ENCODE data around the gene OR52D1. TPM values are rescaled to one million over a fixed set of nuclear protein-coding genes. Genes with fewer than 3 reads are reported as not detected.

Gene OR52D1
- total RNA-seq, 4 donors from 2014 or later, result not detected

- TF ChIP-seq POLR2AphosphoS5 (IDR thresholded peaks at IDR 0.05), result no peak
- TF ChIP-seq POLR2A (IDR thresholded peaks at IDR 0.05), result no peak
- no peak for TF ChIP-seq CTCF (IDR thresholded peaks at IDR 0.05)
- TF ChIP-seq EP300 (IDR thresholded peaks at IDR 0.05), result no peak
- Histone ChIP-seq H3K27me3 (no peaks in the 10 kb centered on the region), H3K36me3 (no peaks in the 10 kb centered on the region), H3K4me1 (no peaks in the 10 kb centered on the region), H3K27ac (no peak within 1 kb of the TSS), H3K9me3 (no peaks in the 10 kb centered on the region), H3K4me3 (no peak within 1 kb of the TSS)
- 64 to 88% methylated on average over 3 to 4 of the region's 4 CpGs for WGBS, 2 donors (ENCODE audit: low coverage in 1 of 2)
- no peak for ATAC-seq
These were observed 21.3 kb downstream of the OR52D1 start, which contains the start of gene UBQLN3 for GRCh38 chr11:5509803-5510202. Gene UBQLN3 (minus strand): TSS chr11:5509957. CDS start chr11:5509558, 399 bp downstream.

- no peak for ATAC-seq
- Histone ChIP-seq H3K4me1 (no peaks in the 10 kb centered on the region), H3K36me3 (no peaks in the 10 kb centered on the region), H3K27ac (no peak overlapping the region), H3K4me3 (no peak overlapping the region), H3K9me3 (no peaks in the 10 kb centered on the region), H3K27me3 (no peaks in the 10 kb centered on the region)
- TF ChIP-seq POLR2AphosphoS5 (IDR thresholded peaks at IDR 0.05), result no peak
These were observed 26.4 kb downstream of the OR52D1 start for GRCh38 chr11:5514841-5515240.

- Histone ChIP-seq H3K27ac (no peak within 1 kb of the TSS), H3K9me3 (no peaks in the 10 kb centered on the region), H3K4me3 (no peak within 1 kb of the TSS), H3K4me1 (no peaks in the 10 kb centered on the region), H3K36me3 (no peaks in the 10 kb centered on the region), H3K27me3 (no peaks in the 10 kb centered on the region)
- TF ChIP-seq POLR2A (IDR thresholded peaks at IDR 0.05) (no peak), EP300 (IDR thresholded peaks at IDR 0.05) (no peak), CTCF (IDR thresholded peaks at IDR 0.05) (no peak), POLR2AphosphoS5 (IDR thresholded peaks at IDR 0.05) (no peak)
- WGBS, 2 donors (ENCODE audit: low coverage in 1 of 2), result 92 to 100% methylated on average over 1 to 2 of the region's 2 CpGs
- ATAC-seq, result no peak
These were observed 28.1 kb downstream of the OR52D1 start, which contains the start of gene UBQLNL for GRCh38 chr11:5516599-5516998. Gene UBQLNL (minus strand): TSS chr11:5516699. CDS start chr11:5516441, 258 bp downstream.

GRCh38 chr11:5521540-5521939 is 33.1 kb downstream of the OR52D1 start:
- WGBS, 2 donors (ENCODE audit: low coverage in 1 of 2), result 98 to 100% methylated on average over 2 to 4 of the region's 4 CpGs
- no peak for ATAC-seq

GRCh38 chr11:5522308-5522707 is 33.8 kb downstream of the OR52D1 start:
- Histone ChIP-seq H3K27ac (no peak overlapping the region), H3K4me3 (no peak overlapping the region), H3K36me3 (no peaks in the 10 kb centered on the region), H3K4me1 (no peaks in the 10 kb centered on the region), H3K9me3 (no peaks in the 10 kb centered on the region), H3K27me3 (no peaks in the 10 kb centered on the region)
- ATAC-seq, result no peak
- TF ChIP-seq EP300 (IDR thresholded peaks at IDR 0.05), result no peak
- TF ChIP-seq POLR2AphosphoS5 (IDR thresholded peaks at IDR 0.05), result no peak
- TF ChIP-seq CTCF (IDR thresholded peaks at IDR 0.05), result no peak
- no peak for TF ChIP-seq POLR2A (IDR thresholded peaks at IDR 0.05)
- 83 to 86% methylated on average over 1 to 2 of the region's 2 CpGs for WGBS, 2 donors (ENCODE audit: low coverage in 1 of 2)

More at GRCh38 chr11:5521540-5521939, 33.1 kb downstream of the OR52D1 start:
- no peak for TF ChIP-seq POLR2AphosphoS5 (IDR thresholded peaks at IDR 0.05)
- no peak for TF ChIP-seq POLR2A (IDR thresholded peaks at IDR 0.05)
- TF ChIP-seq EP300 (IDR thresholded peaks at IDR 0.05), result no peak
- TF ChIP-seq CTCF (IDR thresholded peaks at IDR 0.05), result no peak
- no peaks in the 10 kb centered on the region for H3K36me3 ChIP-seq
- H3K4me1 ChIP-seq, result no peaks in the 10 kb centered on the region
- no peaks in the 10 kb centered on the region for H3K9me3 ChIP-seq
- no peak overlapping the region for H3K27ac ChIP-seq
- H3K27me3 ChIP-seq, result no peaks in the 10 kb centered on the region
- H3K4me3 ChIP-seq, result no peak overlapping the region

Measured in gastroesophageal sphincter (tissue), 4 donors.